CD4-positive, alpha-beta memory T cell (primary cell): Measurements from ENCODE around the gene RUSC1. TPM values are rescaled to one million over a fixed set of nuclear protein-coding genes. Genes with fewer than 3 reads are reported as not detected.

Source experiments
- CTCF ChIA-PET: fragments of 350-600 bp; sonication (Branson Sonifier 250); formaldehyde crosslinking; loops from one replicate; lab custom pipeline; 2021; ENCODE audit warnings: inconsistent platforms; ENCODE audit not compliant: partially characterized antibody; lab: Charles Lee
- POLR2A ChIA-PET: fragments of 350-600 bp; sonication (Branson Sonifier 250); formaldehyde crosslinking; loops from one replicate; lab custom pipeline; 2021; ENCODE audit not compliant: partially characterized antibody; lab: Charles Lee
- DNase-seq, 5 donors: peaks; one replicate each; pipeline versions ENCODE4 v3.0.0 to v3.0.0-alpha.2; 2020 to 2022; ENCODE audit warnings: mixed read lengths in 1 of 5
- H3K27ac ChIP-seq: one replicate; pipeline ENCODE4 v1.7.0; 2013; ENCODE audit warnings: low read depth, low read length
- H3K27me3 ChIP-seq: 2 replicates; pipeline ENCODE4 v1.7.0; 2013; ENCODE audit warnings: mild to moderate bottlenecking, low read length, moderate library complexity; ENCODE audit not compliant: insufficient read depth
- H3K36me3 ChIP-seq: 2 replicates; pipeline ENCODE4 v1.7.0; 2013; ENCODE audit warnings: mild to moderate bottlenecking, low read length, moderate library complexity; ENCODE audit not compliant: insufficient read depth
- H3K4me1 ChIP-seq: 2 replicates; pipeline ENCODE4 v1.7.0; 2013; ENCODE audit warnings: mild to moderate bottlenecking, low read length, moderate library complexity; ENCODE audit not compliant: insufficient read depth
- H3K4me3 ChIP-seq, 2 donors: one replicate each; pipeline ENCODE4 v1.7.0; 2013; ENCODE audit warnings: low read length in 2 of 2, mild to moderate bottlenecking in 1 of 2
- H3K9me3 ChIP-seq, 2 donors: one replicate each; pipeline ENCODE4 v1.7.0; 2013; ENCODE audit warnings: low read length in 2 of 2, control low read depth in 1 of 2; ENCODE audit not compliant: control insufficient read depth in 1 of 2
- H3K27ac Mint-ChIP-seq, 7 donors: one replicate each; pipeline ENCODE4 v1.8.0; 2020 to 2021; ENCODE audit warnings: mixed read lengths in 7 of 7, mild to moderate bottlenecking in 6 of 7, inconsistent platforms in 3 of 7, moderate library complexity in 3 of 7
- H3K27me3 Mint-ChIP-seq, 2 donors: one replicate each; pipeline ENCODE4 v1.8.0; 2020 to 2021; ENCODE audit warnings: mixed read lengths in 2 of 2
- H3K36me3 Mint-ChIP-seq, 2 donors: one replicate each; pipeline ENCODE4 v1.8.0; 2020 to 2021; ENCODE audit warnings: mixed read lengths in 2 of 2, inconsistent platforms in 1 of 2, mild to moderate bottlenecking in 1 of 2
- H3K4me1 Mint-ChIP-seq, 4 donors: one replicate each; pipeline ENCODE4 v1.8.0; 2020 to 2021; ENCODE audit warnings: mixed read lengths in 4 of 4, mild to moderate bottlenecking in 1 of 4
- H3K4me3 Mint-ChIP-seq, 8 donors: one replicate each; pipeline ENCODE4 v1.8.0; 2020 to 2021; ENCODE audit warnings: mixed read lengths in 8 of 8, mild to moderate bottlenecking in 7 of 8, moderate library complexity in 6 of 8, inconsistent platforms in 3 of 8
- H3K9me3 Mint-ChIP-seq, 8 donors: one replicate each; pipeline ENCODE4 v1.8.0; 2020 to 2021; ENCODE audit warnings: mixed read lengths in 8 of 8, mild to moderate bottlenecking in 5 of 8, inconsistent platforms in 3 of 8, moderate library complexity in 1 of 8
- intact Hi-C: fragments of 100-400 bp; cut with micrococcal nuclease; formaldehyde crosslinking; loops from one replicate; pipeline ENCODE4 v1.15.1; 2023
- polyA plus RNA-seq, 2 donors: library from polyadenylated mRNA; unstranded; fragments of 300-500 nt; fragmentation: Illumina TruSeq; gene quantifications; one replicate each; pipeline ENCODE4 v1.2.3, GENCODE V29; 2021
- total RNA-seq, 2 experiments: library from RNA; stranded (reverse); gene quantifications; one replicate each; pipeline ENCODE4 v1.2.3, GENCODE V29; 2021

Gene RUSC1
- total RNA-seq, result 10 to 100 TPM; 20.0 to 20.1 TPM
- polyA plus RNA-seq, result 10 to 100 TPM in 1 of 2 donors, 1 to 10 TPM in 1; 6.8 to 11.8 TPM

DNA sequence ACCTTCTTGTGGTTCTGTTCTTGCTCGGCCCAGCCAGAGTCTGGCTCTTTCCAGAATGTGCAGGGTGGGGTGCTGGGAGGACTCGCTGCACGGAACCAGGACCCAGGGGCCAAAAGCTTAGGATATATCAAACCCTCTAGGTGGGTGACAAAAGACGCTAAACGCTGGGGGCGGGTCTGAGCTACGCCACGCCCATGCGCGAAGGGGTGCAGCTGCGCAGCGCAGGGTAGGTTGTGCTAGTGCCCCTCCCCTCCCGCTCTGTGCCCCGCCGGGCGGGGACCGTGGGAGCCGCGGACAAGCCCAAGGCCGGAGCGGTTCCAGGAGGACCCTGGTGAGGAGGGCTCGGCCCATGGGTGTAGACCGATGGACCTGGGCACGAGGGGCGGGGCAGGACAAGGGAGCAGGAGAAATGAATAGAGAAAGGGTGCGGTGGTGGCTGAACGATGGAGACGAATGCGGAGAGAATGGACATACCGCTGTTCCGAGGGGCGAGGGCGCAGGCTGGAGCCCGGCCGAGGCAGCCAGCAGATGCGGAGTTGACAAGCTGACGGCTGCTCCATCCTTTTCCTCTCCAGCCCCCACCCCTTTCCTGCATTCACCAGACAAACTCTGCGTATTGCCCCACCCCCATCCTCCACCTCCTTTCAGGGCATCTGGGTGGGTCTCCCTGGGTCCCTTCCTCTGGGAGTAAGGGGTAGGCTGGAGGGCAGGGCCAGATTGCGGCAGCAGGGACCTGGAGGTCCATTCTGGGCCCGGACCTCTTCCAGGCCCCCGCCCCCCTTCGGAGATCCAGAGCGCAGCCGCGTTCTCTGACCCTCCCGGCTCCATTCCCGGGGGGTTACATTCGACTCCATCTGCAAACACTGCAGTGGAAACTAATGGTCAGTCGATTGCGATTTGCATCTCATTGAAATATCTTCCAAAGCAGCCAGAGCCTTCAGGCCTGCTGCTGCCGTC is at the start of gene RUSC1:
TSS of gene RUSC1 (plus strand) at position 234 of the 957 bp plus-strand sequence. CDS start 880 bp downstream, outside the sequence.
- H3K4me1 ChIP-seq, result peaks cover 31% of the 10 kb centered on the region
- H3K9me3 Mint-ChIP-seq, result no peaks in the 10 kb centered on the region
- no peak within 1 kb of the TSS for H3K27ac ChIP-seq
- no peaks in the 10 kb centered on the region for H3K9me3 ChIP-seq
- peak within 1 kb of the TSS in 1 of 2 donors; percentile 32 for H3K4me3 ChIP-seq
- POLR2A ChIA-PET, result interaction anchor here (0.6 to 3.7 kb wide), 10 partner anchors 13 to 236 kb away, joined by 3 to 39 read pairs (median 4); partner anchors contain the start of genes CLK2, FDPS, HCN3 and SCAMP3
- H3K36me3 ChIP-seq, result no peaks in the 10 kb centered on the region
- no peaks in the 10 kb centered on the region for H3K27me3 Mint-ChIP-seq
- no peaks in the 10 kb centered on the region for H3K27me3 ChIP-seq
- H3K4me3 Mint-ChIP-seq, result peak within 1 kb of the TSS; percentile 69 to 85 (median 76)
- peaks cover 13 to 45% (median 25%) of the 10 kb centered on the region in 4 donors for H3K4me1 Mint-ChIP-seq
- H3K27ac Mint-ChIP-seq, result peak within 1 kb of the TSS; percentile 28 to 82 (median 57)
- intact Hi-C loops, result loop anchor here (5.0 to 10.0 kb wide), 2 partner anchors 146 to 384 kb away; partner anchors contain the start of genes KRTCAP2, PMVK and TRIM46
- DNase-seq, result peak; percentile 54 to 74 (median 62)
- peaks cover 5 to 16% of the 10 kb centered on the region in 2 donors for H3K36me3 Mint-ChIP-seq
- CTCF ChIA-PET, result interaction anchor here (1.0 to 10.1 kb wide), 8 partner anchors 13 to 183 kb away, joined by 3 to 143 read pairs (median 8); partner anchors contain the start of genes CLK2 and HCN3

GRCh38 chr1:155272466-155273342 is 48.0 kb upstream of the RUSC1 start:
- intact Hi-C loops, result loop anchor here (1.0 to 10.0 kb wide), 6 partner anchors 10 to 292 kb away; partner anchors contain the start of genes ASH1L, ENTREP3, FDPS and SCAMP3
- no peak for DNase-seq

DNA sequence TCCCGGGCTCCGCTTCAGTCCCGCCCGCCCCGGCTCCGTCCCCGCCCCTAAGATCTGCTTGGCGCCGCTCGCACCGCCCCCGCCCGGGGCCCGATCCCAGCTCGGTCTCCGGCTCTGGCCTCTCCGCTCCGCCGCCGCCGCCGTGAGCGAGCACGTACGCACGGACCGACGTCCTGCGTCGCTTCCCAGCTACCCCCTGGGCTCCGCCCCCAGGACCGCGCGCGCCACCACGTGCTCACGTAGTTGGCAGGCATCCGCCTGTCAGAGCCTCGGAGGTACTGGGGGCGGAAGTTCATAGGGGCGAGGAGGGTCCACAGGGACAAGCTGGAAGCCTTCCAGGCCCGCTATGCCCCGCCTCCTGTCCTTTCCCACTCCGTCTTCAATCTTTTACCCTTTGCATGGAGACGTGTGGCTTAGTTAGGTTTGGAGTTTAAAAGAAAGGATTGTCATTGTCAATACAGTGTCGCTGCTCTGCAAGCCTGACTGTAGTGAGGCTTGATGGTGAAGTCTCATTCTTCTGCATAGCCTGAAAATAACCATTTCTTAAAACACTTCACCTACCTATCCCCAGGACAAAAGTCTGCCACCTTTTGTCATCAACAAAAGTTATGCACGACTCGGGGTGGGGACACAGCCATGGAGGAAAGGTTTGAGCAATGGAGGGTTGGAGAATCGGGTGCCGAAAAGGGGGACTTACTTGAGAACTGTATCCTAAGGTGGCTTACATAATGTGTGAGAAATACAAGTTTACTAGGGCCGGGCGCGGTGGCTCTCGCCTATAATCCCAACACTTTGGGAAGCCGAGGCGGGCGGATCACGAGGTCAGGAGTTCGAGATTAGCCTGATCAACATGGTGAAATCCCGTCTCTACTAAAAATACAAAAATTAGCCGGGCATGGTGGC is 47.1 kb upstream of the RUSC1 start, which contains the start of gene CLK2:
TSS of gene CLK2 (minus strand) at position 162 of the 903 bp plus-strand sequence. CDS start 2,527 bp downstream, outside the sequence.
- Histone ChIP-seq H3K4me3 (peak within 1 kb of the TSS; percentile 62 to 64), H3K27me3 (no peaks in the 10 kb centered on the region), H3K4me1 (peaks cover 42% of the 10 kb centered on the region), H3K36me3 (peaks cover 21% of the 10 kb centered on the region), H3K27ac (peak within 1 kb of the TSS; percentile 53), H3K9me3 (no peaks in the 10 kb centered on the region)
- POLR2A ChIA-PET, result interaction anchor here (0.7 to 5.8 kb wide), 18 partner anchors 10 to 586 kb away, joined by 3 to 53 read pairs (median 4); partner anchors contain the start of genes ENTREP3, FDPS, SCAMP3 and SYT11
- CTCF ChIA-PET, result interaction anchor here (0.5 to 5.2 kb wide), 9 partner anchors 10 to 1053 kb away, joined by 3 to 44 read pairs (median 4); partner anchors contain the start of genes RUSC1 and SCAMP3
- intact Hi-C loops, result loop anchor here (1.0 to 10.0 kb wide), 6 partner anchors 11 to 291 kb away; partner anchors contain the start of genes ASH1L, ENTREP3, FDPS and SCAMP3
- DNase-seq, result peak; percentile 90 to 95 (median 93)
- Mint-ChIP-seq H3K27me3 (no peaks in the 10 kb centered on the region), H3K36me3 (peaks cover 16 to 38% of the 10 kb centered on the region in 2 donors), H3K4me3 (peak within 1 kb of the TSS; percentile 91 to 100 (median 98)), H3K4me1 (peaks cover 30 to 56% (median 41%) of the 10 kb centered on the region in 4 donors), H3K9me3 (peaks cover 0 to 2% (median 0%) of the 10 kb centered on the region in 8 donors), H3K27ac (peak within 1 kb of the TSS; percentile 93 to 99 (median 96))

More at GRCh38 chr1:155272466-155273342, 48.0 kb upstream of the RUSC1 start:
- Mint-ChIP-seq H3K36me3 (peaks cover 20 to 47% of the 10 kb centered on the region in 2 donors), H3K27ac (peak overlapping the region; percentile 93 to 99 (median 96)), H3K4me3 (peak overlapping the region; percentile 91 to 100 (median 98)), H3K27me3 (no peaks in the 10 kb centered on the region), H3K9me3 (peaks cover 0 to 2% (median 0%) of the 10 kb centered on the region in 8 donors), H3K4me1 (peaks cover 26 to 48% (median 37%) of the 10 kb centered on the region in 4 donors)
- H3K36me3 ChIP-seq, result peaks cover 30% of the 10 kb centered on the region
- CTCF ChIA-PET, result interaction anchor here (0.5 to 5.2 kb wide), 9 partner anchors 9 to 1052 kb away, joined by 3 to 44 read pairs (median 4); partner anchors contain the start of genes RUSC1 and SCAMP3
- H3K4me1 ChIP-seq, result peaks cover 34% of the 10 kb centered on the region
- H3K4me3 ChIP-seq, result peak overlapping the region; percentile 50 to 64
- POLR2A ChIA-PET, result interaction anchor here (0.7 to 5.8 kb wide), 16 partner anchors 9 to 587 kb away, joined by 3 to 53 read pairs (median 6); partner anchors contain the start of genes ENTREP3, FDPS, SCAMP3 and SYT11
- H3K27me3 ChIP-seq, result no peaks in the 10 kb centered on the region
- peak overlapping the region; percentile 53 for H3K27ac ChIP-seq
- no peaks in the 10 kb centered on the region for H3K9me3 ChIP-seq

DNA sequence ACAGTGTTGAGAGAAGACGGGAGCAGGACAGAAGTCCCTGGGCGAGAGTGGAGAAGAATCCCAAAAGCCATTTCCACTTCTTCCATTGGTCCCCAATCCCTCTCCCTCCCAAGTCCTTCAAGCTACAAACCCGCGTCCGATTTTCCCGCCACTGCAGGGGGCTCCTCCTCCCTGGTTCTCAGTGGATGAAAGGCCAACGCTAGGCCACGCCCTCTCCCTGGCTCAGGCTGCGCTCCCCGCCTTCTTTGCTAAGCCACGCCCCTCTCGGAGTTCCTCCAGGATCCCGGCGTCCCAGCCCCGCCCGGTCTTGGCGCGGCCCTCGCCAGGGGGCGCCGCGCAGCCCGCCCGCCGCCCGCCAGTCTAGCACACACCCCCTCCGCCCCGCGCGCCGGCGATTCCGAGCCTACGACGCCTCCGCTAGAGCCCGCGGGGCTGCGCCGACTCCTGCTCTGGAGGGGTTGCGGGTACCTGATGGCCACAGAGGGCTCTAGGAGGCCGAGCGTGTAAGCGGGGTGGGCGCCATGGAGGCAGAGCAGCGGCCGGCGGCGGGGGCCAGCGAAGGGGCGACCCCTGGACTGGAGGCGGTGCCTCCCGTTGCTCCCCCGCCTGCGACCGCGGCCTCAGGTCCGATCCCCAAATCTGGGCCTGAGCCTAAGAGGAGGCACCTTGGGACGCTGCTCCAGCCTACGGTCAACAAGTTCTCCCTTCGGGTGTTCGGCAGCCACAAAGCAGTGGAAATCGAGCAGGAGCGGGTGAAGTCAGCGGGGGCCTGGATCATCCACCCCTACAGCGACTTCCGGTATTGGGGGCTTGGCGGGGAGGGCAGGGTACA is 43.4 kb upstream of the RUSC1 start, which contains the start of gene HCN3:
TSS of gene HCN3 (plus strand) at position 394 of the 832 bp plus-strand sequence. CDS start at position 522, 128 bp downstream.
- H3K27me3 ChIP-seq, result no peaks in the 10 kb centered on the region
- H3K27ac ChIP-seq, result peak within 1 kb of the TSS; percentile 55

More for the DNA sequence above, 43.4 kb upstream of the RUSC1 start, which contains the start of gene HCN3:
- Mint-ChIP-seq H3K27me3 (no peaks in the 10 kb centered on the region), H3K4me1 (peaks cover 23 to 40% (median 32%) of the 10 kb centered on the region in 4 donors), H3K36me3 (peaks cover 0 to 11% of the 10 kb centered on the region in 2 donors), H3K9me3 (peaks cover 0 to 2% (median 0%) of the 10 kb centered on the region in 8 donors), H3K4me3 (peak within 1 kb of the TSS; percentile 78 to 86 (median 83)), H3K27ac (peak within 1 kb of the TSS; percentile 42 to 91 (median 81))
- H3K36me3 ChIP-seq, result no peaks in the 10 kb centered on the region
- intact Hi-C loops, result loop anchor here (1.0 to 10.0 kb wide), 5 partner anchors 15 to 288 kb away; partner anchors contain the start of genes ASH1L, FDPS and SCAMP3
- H3K4me1 ChIP-seq, result peaks cover 35% of the 10 kb centered on the region
- H3K4me3 ChIP-seq, result peak within 1 kb of the TSS; percentile 62 to 81
- peak; percentile 80 to 90 (median 81) for DNase-seq
- ChIA-PET CTCF (interaction anchor here (1.2 to 5.2 kb wide), 7 partner anchors 11 to 84 kb away, joined by 3 to 43 read pairs (median 6); partner anchors contain the start of genes RUSC1 and SCAMP3), POLR2A (interaction anchor here (1.0 to 2.2 kb wide), 5 partner anchors 12 to 47 kb away, joined by 3 to 11 read pairs (median 3); partner anchors contain the start of gene RUSC1)
- no peaks in the 10 kb centered on the region for H3K9me3 ChIP-seq
